Activated naive CD8-positive, alpha-beta T cell treated with anti-CD3 and anti-CD28 coated beads, Interleukin-2, amount 50 U/mL, for 24 hours (primary cell): ENCODE data around the gene PRR3.

Experiments
- ATAC-seq: fragments of 150-1000 bp; cut with Tn5 transposase; one replicate; pipeline ENCODE4 v1.10.0; 2021
- DNase-seq: peaks from one replicate; pipeline ENCODE4 v3.0.0; 2021
- H3K27ac Mint-ChIP-seq: one replicate; pipeline ENCODE4 v1.8.0; 2021; ENCODE audit warnings: mild to moderate bottlenecking, mixed read lengths
- H3K27me3 Mint-ChIP-seq: one replicate; pipeline ENCODE4 v1.8.0; 2021; ENCODE audit warnings: mixed read lengths
- H3K36me3 Mint-ChIP-seq: one replicate; pipeline ENCODE4 v1.8.0; 2021; ENCODE audit warnings: low read depth, mixed read lengths
- H3K4me1 Mint-ChIP-seq: one replicate; pipeline ENCODE4 v1.8.0; 2021; ENCODE audit warnings: mixed read lengths
- H3K4me3 Mint-ChIP-seq: one replicate; pipeline ENCODE4 v1.8.0; 2021; ENCODE audit warnings: mild to moderate bottlenecking, moderate library complexity, mixed read lengths
- H3K9me3 Mint-ChIP-seq: one replicate; pipeline ENCODE4 v1.8.0; 2021; ENCODE audit warnings: mixed read lengths

PRR3 gene

DNA sequence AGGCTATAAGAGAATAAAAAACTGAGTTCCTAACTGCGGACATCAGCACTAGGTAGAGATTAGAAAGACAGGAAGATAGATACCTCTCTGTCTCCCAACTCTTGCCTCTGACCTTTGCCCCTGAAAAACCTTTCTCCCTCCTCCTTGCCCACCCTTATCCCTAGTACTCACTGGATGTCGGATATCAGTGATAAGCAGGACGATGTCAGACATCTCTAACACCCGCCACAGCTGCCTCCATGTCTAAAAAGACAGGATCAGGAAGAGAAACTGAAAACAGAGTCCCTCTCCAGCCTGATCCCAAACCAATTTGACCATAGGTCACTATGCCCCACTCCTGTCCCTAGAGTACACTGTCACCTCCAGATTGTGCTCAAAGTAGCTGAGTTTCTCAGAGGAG, 2.7 kb upstream of the PRR3 start:
- peaks cover 44% of the 10 kb centered on the region for H3K4me1 Mint-ChIP-seq
- no peaks in the 10 kb centered on the region for H3K9me3 Mint-ChIP-seq
- H3K27ac Mint-ChIP-seq, result no peak overlapping the region

DNA sequence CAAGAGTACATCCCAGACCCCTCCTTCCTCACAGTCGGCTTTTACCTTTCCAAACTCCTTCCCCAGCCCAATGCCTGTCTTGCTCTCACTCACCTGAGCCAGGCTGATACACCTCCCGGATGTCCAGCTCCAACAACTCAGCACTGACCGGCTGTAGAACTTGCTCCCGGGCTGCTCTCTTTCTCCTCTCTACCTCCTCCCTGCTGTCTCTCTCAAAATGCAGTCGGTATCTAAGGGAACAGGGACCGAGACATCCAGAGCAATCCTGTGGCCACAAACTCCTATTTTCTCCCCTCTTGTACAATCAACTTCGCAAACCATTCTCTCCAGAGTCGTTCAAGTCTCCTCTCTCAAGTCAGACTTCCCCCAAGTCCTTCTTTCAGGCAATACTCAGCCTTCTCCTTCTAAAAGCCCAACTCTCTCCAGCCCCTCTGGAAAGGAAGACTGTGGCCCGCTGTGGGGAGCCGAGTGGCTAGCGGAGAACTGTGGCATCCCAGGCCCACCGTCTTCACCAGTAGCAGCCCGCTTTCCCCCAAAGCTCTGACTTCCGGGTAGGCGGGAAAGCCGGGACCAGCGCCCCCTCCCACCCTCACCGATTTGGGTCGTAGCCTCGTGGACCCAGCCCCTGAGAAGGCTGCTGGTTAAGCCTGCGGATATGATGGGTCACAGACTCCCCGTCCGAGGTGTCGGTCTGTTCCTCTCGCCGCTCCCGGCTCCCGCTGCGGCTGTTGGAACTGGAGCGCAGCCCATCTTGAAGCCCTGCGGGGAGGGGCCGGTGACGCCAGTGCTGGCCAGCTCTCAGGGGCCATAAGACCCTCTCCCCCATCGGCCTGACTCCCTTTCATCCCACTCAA, 1.9 kb upstream of the PRR3 start:
- H3K4me1 Mint-ChIP-seq, result peaks cover 48% of the 10 kb centered on the region
- no peaks in the 10 kb centered on the region for H3K27me3 Mint-ChIP-seq
- ATAC-seq (no peak), DNase-seq (no peak)
- H3K27ac Mint-ChIP-seq, result peak overlapping the region; percentile 100
- peaks cover 70% of the 10 kb centered on the region for H3K36me3 Mint-ChIP-seq
- no peaks in the 10 kb centered on the region for H3K9me3 Mint-ChIP-seq
- H3K4me3 Mint-ChIP-seq, result peak overlapping the region; percentile 100

More for the DNA sequence above, 2.7 kb upstream of the PRR3 start:
- Mint-ChIP-seq H3K27me3 (no peaks in the 10 kb centered on the region), H3K36me3 (peaks cover 70% of the 10 kb centered on the region), H3K4me3 (peak overlapping the region; percentile 100)
- DNase-seq (no peak), ATAC-seq (no peak)

DNA sequence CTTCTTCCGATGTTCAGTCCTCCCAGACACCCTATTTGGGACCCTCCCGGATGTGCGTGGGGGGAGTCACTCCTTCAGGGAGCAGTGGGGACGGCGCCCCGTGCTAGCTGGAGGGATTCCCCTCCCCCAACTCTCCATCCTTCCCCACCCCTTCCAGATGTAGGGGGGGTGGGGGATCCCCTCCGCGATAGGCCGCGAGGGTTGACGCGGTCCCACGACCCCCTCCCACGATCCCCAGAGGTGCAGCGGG, 1.4 kb upstream of the PRR3 start:
- H3K36me3 Mint-ChIP-seq, result peaks cover 67% of the 10 kb centered on the region
- no peaks in the 10 kb centered on the region for H3K9me3 Mint-ChIP-seq
- DNase-seq (no peak), ATAC-seq (peak; percentile 1)
- H3K4me3 Mint-ChIP-seq, result peak overlapping the region; percentile 100
- H3K27me3 Mint-ChIP-seq, result no peaks in the 10 kb centered on the region
- H3K27ac Mint-ChIP-seq, result peak overlapping the region; percentile 100
- peaks cover 49% of the 10 kb centered on the region for H3K4me1 Mint-ChIP-seq

DNA sequence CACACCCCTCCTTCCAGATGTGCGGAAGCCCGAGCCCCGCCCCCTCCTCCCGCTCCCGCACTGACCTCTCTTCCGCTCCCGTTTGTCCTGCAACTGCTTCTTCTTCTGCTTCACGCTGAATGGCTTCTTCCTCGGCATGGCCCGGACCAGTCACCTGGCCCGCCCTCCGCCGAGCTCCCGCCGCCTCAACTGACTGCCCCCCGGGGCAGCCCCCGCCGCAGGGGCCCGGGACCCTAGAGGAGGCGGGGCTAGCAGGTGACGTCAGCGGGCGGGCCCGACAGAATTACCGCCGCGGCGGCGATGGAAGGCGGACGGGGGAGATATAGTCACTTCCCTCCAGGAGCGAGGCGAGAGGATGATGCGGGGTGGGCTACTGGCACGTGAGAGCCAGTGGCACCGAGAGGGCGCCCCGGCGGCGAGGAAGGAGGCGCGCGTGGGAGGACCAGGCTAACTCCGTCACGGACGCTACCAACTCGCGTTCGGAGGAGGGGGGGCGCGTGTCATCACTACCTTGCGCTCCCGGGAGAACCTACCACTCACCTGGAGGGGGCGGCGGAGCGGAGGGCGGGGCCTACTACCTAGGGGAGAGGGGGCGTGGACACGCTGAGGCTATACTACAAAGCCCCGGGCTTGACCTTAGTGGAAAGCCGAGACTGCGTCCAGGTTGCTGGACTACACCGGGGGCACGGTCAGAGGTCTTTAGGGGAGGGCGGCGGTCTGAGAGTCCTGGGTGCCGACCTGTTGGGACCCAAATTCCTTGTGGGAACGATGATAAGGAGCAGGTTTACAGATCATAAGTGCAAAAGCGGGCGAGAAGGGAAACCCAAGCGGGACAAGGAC, 809 bp upstream of the PRR3 start, which contains the start of gene GNL1:
Gene GNL1, minus strand, starts transcription at position 424 of the 840 bp plus-strand sequence. Its CDS starts 286 bp downstream, at position 138.
- H3K27ac Mint-ChIP-seq, result peak within 1 kb of the TSS; percentile 100
- no peaks in the 10 kb centered on the region for H3K27me3 Mint-ChIP-seq
- H3K4me3 Mint-ChIP-seq, result peak within 1 kb of the TSS; percentile 100
- ATAC-seq (peak; percentile 86), DNase-seq (peak; percentile 99)
- H3K9me3 Mint-ChIP-seq, result no peaks in the 10 kb centered on the region
- H3K4me1 Mint-ChIP-seq, result peaks cover 51% of the 10 kb centered on the region
- H3K36me3 Mint-ChIP-seq, result peaks cover 64% of the 10 kb centered on the region

DNA sequence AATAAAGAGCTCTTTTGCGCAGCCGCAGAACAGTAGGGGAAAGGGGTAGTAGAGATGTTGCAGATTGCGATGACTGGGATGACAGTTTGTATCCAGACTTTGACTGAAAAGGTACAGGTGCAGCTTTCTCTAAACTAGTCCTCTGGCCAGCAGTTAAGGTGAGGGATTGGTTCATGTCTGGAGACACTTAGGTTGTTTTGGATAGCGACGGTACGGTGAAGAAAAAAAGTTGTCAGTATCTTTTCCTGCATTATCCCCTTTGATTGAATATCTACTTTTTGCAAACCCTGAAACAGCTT, 537 bp downstream of the PRR3 start:
- Mint-ChIP-seq H3K36me3 (peaks cover 59% of the 10 kb centered on the region), H3K4me3 (peak overlapping the region; percentile 100), H3K27me3 (no peaks in the 10 kb centered on the region), H3K9me3 (no peaks in the 10 kb centered on the region), H3K4me1 (peaks cover 51% of the 10 kb centered on the region), H3K27ac (peak overlapping the region; percentile 100)
- no peak for DNase-seq
- ATAC-seq, result peak; percentile 7

DNA sequence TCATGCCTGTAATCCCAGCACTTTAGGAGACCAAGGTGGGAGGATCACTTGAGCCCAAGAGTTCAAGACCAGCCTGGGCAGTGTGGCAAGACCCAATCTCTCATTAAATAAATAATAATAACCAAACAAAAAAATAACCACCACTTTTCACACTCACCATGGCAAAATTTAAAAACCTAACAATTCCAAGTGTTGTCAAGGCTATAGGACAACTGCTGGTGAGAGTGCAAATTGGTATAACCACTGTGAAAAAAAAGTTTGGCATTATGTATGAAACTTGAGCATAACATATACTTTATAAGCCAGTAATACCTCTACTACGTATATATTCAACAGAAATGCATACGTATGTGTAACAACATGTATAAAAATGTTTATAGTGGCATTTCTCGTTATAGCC, 3.8 kb downstream of the PRR3 start:
- Mint-ChIP-seq H3K27ac (no peak overlapping the region), H3K4me3 (no peak overlapping the region), H3K36me3 (peaks cover 51% of the 10 kb centered on the region), H3K4me1 (peaks cover 32% of the 10 kb centered on the region), H3K27me3 (no peaks in the 10 kb centered on the region), H3K9me3 (no peaks in the 10 kb centered on the region)
- no peak for DNase-seq
- no peak for ATAC-seq

DNA sequence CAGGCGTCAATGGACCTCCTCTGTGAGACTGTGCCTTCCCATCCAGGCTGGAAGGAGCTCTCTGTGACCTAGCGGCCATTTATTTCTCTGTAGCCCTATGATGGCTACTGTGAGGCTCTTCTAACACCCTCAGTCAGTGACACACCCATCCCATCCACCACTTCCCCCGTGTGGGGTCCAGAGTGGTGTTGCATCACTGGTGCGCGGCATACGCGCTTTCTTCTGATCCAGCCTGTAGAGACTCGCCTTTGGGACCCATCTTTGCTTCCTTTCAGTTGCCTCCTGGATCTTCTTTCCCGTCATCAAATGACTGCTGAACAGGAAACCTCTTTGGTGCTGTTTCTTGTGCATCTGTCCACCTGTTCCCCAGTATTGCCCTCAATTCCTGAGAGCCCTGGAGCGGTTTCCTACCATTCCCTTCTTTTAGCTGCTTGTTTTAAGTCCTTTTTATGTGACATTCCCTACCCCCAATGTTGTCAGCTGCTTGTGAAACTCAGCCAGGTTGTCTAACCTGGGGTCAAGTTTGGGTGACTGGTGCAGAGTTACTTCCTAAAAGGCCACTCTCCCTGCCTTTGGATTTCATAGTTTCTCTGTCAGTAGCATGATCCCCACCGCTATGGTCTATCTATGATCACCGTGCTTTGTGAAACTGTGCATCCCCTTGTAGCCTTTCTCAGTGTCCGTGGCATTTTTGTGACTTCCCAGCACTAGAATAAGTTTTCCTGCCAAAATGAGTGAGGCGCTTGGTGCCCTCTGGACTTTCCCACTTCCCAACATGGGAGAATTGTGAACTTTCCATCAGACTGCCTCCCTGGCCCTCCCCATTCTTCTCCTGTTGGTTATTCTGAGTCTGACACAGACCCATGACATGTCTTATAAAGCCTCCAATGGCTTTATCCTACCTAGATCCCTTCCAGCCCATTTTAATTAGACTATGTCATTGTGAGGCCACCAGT, 5.7 kb downstream of the PRR3 start:
- Mint-ChIP-seq H3K36me3 (peaks cover 43% of the 10 kb centered on the region), H3K9me3 (no peaks in the 10 kb centered on the region), H3K27me3 (no peaks in the 10 kb centered on the region), H3K4me1 (peaks cover 26% of the 10 kb centered on the region), H3K4me3 (no peak overlapping the region), H3K27ac (no peak overlapping the region)
- ATAC-seq (no peak), DNase-seq (no peak)

DNA sequence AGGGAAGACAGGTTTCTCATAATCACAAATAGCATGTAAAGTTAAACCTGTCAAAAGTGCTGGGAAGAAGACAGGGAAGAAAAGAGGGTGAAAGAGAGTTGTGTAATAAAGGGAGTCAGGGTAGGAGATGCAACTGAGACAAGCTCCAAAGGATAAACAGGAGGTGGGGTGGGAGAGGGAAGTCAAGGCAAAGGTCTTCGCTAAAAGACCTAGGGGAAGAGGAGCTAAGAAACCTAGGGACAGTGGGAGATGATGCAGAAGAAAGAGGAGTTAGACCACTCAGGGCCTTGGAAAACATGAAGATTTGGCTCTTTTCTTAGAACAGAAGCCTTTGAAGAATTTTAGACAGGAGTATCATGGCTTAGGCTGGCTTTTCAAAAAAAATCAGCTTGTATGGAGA, 7.0 kb downstream of the PRR3 start:
- H3K4me1 Mint-ChIP-seq, result peaks cover 23% of the 10 kb centered on the region
- peak overlapping the region; percentile 10 for H3K4me3 Mint-ChIP-seq
- ATAC-seq (no peak), DNase-seq (no peak)
- no peaks in the 10 kb centered on the region for H3K27me3 Mint-ChIP-seq
- no peaks in the 10 kb centered on the region for H3K9me3 Mint-ChIP-seq
- peaks cover 32% of the 10 kb centered on the region for H3K36me3 Mint-ChIP-seq
- no peak overlapping the region for H3K27ac Mint-ChIP-seq

DNA sequence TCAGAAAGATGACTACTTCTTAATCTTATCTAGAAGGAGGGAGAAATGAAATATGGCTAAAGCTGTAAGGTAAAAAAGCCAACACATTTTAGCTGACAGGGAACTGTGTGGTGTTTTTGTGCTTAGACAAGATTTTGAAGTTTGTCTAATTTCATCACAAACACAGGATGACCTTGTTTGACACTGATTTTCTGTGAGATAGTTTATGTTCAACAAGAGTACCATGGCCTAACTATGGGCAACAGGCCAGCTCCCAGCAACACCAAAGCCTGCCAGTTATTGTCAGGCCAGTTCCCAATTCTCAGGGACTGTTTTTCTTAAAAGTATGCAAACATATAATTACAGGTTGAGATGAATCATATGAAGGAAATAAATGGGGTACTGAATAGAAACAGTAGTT, 8.7 kb downstream of the PRR3 start:
- peaks cover 33% of the 10 kb centered on the region for H3K4me1 Mint-ChIP-seq
- no peak overlapping the region for H3K4me3 Mint-ChIP-seq
- no peak for DNase-seq
- no peaks in the 10 kb centered on the region for H3K9me3 Mint-ChIP-seq
- no peak for ATAC-seq
- H3K36me3 Mint-ChIP-seq, result peaks cover 22% of the 10 kb centered on the region
- H3K27ac Mint-ChIP-seq, result no peak overlapping the region
- no peaks in the 10 kb centered on the region for H3K27me3 Mint-ChIP-seq

DNA sequence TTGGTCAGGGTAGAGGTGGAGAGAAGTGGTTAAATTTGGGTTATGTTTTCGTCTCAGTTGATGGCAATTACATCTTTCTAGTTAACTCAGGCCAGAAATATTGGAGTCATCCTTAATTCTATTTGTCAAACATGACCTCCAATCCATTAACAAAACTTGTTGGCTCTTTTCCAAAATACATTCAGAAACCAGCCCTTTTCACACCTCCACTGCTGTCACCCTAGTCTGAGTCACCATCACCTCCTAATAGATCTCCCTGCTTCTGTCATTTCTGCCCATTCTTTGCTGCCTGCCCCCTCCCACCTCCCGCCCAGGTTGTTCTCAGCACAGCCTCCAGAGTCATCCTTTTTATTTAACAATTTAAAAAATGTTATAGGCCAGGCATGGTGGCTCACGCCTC, 11.2 kb downstream of the PRR3 start:
- DNase-seq, result peak; percentile 46
- no peak overlapping the region for H3K4me3 Mint-ChIP-seq
- peaks cover 54% of the 10 kb centered on the region for H3K4me1 Mint-ChIP-seq
- peaks cover 25% of the 10 kb centered on the region for H3K36me3 Mint-ChIP-seq
- H3K27ac Mint-ChIP-seq, result peak overlapping the region; percentile 28
- peak; percentile 62 for ATAC-seq
- no peaks in the 10 kb centered on the region for H3K27me3 Mint-ChIP-seq
- no peaks in the 10 kb centered on the region for H3K9me3 Mint-ChIP-seq

DNA sequence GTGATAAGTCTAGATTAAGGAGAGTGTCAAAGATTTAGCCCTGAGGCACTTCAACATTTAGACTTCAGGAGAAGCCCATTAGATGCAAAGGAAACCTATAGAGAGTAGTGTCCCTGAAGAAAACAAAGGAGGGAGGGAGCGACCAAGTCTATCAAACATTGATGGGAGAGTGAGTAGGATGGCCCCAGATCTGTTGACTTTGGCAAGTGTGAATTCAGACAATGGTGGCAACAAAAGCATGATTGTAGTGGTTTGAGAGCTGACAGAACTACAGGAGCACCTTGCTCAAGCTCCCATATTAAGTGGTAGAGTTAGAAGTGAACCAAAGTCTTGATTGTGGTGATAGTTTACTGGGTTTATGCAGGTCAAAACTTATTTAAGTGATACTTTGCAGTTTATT, 13.2 kb downstream of the PRR3 start:
- peak overlapping the region; percentile 91 for H3K4me3 Mint-ChIP-seq
- peaks cover 27% of the 10 kb centered on the region for H3K36me3 Mint-ChIP-seq
- peak overlapping the region; percentile 98 for H3K27ac Mint-ChIP-seq
- peaks cover 70% of the 10 kb centered on the region for H3K4me1 Mint-ChIP-seq
- ATAC-seq (no peak), DNase-seq (no peak)
- H3K9me3 Mint-ChIP-seq, result no peaks in the 10 kb centered on the region
- no peaks in the 10 kb centered on the region for H3K27me3 Mint-ChIP-seq

DNA sequence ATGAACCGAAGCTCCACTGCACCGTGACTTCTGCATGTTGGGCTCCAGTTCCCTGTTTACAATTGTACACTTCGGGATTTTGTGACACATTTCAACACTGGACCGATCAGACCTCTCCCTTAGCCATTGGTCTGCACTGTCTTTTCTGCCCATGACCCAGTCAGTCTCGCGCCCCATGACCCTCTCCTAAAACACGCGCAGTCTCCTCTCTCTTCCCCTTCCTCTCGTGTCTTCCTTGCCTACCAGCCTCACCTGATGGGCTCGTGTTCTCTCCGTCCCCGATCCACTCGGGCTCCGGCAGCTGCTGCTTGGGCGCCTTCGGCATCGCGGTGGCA, 13.6 kb downstream of the PRR3 start:
- Mint-ChIP-seq H3K27ac (peak overlapping the region; percentile 98), H3K9me3 (no peaks in the 10 kb centered on the region)
- ATAC-seq, result no peak

DNA sequence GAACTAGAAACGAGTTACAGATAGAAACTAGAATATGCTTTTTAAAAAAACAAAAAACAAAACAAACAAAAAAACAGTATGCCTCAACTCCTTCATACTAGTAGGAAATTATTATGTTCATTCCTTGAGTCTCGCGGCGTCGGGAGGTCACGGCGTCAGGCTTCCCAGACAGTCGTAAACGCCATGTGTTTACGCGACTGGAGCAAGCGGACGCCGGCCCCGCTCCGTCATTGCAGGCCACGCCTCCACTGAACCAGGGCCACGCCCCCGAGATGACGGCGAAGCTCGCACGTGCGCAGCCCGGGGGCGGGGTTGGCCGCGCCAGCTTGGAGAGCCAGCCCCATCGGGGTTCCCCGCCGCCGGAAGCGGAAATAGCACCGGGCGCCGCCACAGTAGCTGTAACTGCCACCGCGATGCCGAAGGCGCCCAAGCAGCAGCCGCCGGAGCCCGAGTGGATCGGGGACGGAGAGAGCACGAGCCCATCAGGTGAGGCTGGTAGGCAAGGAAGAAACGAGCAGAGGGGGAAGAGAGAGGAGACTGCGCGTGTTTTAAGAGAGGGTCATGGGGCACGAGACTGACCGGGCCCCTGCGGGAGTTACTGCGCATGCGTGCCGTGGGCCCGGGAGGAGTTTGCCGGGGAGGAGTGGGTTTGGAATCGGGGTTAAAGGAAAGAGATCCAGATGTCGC, 14.1 kb downstream of the PRR3 start, which contains the start of gene ABCF1:
Gene ABCF1, plus strand, starts transcription at position 368 of the 687 bp plus-strand sequence. Its CDS starts 46 bp downstream, at position 414.
- H3K36me3 Mint-ChIP-seq, result peaks cover 27% of the 10 kb centered on the region
- peaks cover 70% of the 10 kb centered on the region for H3K4me1 Mint-ChIP-seq
- no peaks in the 10 kb centered on the region for H3K27me3 Mint-ChIP-seq
- no peaks in the 10 kb centered on the region for H3K9me3 Mint-ChIP-seq
- peak within 1 kb of the TSS; percentile 91 for H3K4me3 Mint-ChIP-seq
- ATAC-seq (peak; percentile 86), DNase-seq (peak; percentile 100)
- peak within 1 kb of the TSS; percentile 98 for H3K27ac Mint-ChIP-seq

More for the DNA sequence above, 13.6 kb downstream of the PRR3 start:
- peak overlapping the region; percentile 91 for H3K4me3 Mint-ChIP-seq
- peaks cover 70% of the 10 kb centered on the region for H3K4me1 Mint-ChIP-seq
- no peaks in the 10 kb centered on the region for H3K27me3 Mint-ChIP-seq
- H3K36me3 Mint-ChIP-seq, result peaks cover 27% of the 10 kb centered on the region
- DNase-seq, result no peak

DNA sequence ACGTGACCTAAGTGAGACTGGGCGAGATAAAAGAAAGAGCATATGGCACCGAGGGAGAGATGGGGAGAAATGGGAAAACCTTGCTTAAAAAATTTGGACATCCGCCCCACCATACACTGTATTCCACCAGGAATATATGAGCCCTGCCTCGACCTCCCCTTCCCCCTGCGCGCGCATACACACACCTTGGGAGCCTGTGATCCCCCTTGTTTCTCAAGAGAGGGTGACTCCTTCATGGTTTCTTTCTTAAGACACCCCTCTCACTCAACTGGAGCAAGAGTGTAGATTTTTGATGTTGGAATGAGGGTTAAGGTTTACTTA, 14.6 kb downstream of the PRR3 start:
- H3K9me3 Mint-ChIP-seq, result no peaks in the 10 kb centered on the region
- peak overlapping the region; percentile 91 for H3K4me3 Mint-ChIP-seq
- H3K4me1 Mint-ChIP-seq, result peaks cover 75% of the 10 kb centered on the region
- no peak for ATAC-seq
- peaks cover 31% of the 10 kb centered on the region for H3K36me3 Mint-ChIP-seq
- DNase-seq, result no peak
- peak overlapping the region; percentile 98 for H3K27ac Mint-ChIP-seq
- no peaks in the 10 kb centered on the region for H3K27me3 Mint-ChIP-seq
